Stimulated activated CD4-positive, alpha-beta T cell treated with anti-CD3 and anti-CD28 coated beads, Interleukin-4, amount 100 ng/mL, for 24 hours (primary cell): ENCODE measurements around the gene SCYL2.

ENCODE experiments used
- DNase-seq: peaks from one replicate; pipeline ENCODE4 v3.0.0-alpha.2; 2020

Gene SCYL2

DNA sequence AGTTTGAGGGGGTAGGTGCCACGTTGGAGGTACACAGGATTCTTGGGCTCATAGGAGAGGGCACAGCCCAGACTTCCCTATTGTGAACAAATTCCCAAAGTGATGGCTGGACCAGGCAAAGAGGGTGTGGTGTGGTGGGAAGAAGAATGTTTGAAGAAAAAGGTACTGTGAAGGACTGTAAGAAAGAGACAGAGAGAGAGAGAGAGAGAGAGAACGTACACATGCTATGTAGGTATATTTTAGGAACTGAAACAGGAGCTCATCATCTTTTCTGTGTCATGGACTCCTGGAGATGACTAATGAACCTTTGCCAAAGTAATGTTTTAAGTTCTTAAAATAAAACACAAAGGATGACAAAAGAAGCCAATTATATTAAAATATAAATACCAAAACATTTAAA is 114.4 kb downstream of the SCYL2 start:
- DNase-seq = no peak

DNA sequence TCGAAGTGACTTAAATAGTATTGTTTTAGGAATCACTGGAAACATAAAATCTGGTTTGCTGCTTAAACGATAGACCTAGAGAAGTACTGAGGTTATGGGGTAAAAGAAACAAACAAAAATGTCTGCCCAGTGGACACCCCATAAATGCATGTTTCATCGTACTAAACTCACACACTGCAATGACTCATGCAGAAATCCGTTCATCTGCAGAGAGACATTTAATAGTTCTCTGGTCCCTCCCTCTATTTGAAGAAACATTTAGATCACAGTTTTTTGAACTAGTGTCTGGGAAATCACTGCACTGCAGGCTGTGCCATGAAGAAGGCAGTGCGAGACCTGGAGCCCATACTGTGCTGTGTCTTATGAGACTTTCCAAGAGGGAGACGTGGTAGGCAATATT is 115.4 kb downstream of the SCYL2 start:
- DNase-seq = no peak

DNA sequence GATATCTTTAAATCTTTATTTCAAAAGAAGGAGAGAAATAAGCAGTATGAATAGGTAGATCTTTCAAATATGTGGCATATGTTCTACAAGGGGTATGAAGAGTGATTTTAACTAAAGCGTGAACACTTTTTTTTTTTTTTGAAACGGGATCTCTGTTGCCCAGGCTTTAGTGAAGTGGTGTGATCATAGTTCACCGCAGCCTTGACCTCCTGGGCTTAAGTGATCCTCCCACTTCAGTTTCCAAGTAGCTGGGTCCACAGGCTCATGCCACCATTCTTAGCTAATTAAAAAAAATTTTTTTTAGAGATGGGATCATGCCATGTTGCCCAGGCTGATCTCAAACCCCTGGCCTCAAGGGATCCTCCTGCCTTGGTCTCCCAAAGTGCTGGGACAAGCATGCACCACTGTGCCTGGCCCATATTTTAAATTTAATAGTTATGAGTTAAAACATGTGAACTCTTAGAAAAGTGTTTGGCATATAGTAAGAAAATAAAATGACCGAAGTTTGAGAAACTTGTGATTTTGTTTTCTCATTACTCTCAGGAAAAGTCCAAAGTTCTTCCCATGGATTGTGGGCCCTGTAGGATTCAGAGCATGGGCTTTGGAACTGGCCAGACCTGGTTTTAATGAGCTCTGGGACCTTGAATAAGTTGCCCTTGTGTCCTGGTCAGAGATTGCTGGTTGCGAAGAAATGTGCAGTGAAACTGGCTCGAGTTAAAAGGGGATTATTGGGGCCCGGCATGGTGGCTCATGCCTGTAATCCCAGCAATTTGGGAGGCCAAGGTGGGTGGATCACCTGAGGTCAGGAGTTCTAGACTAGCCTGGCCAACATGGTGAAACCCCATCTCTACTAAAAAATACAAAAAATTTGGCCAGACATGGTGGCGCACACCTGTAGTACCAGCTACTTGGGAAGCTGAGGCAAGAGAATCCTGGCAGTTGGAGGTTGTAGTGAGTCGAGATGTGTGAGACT is 116.9 kb downstream of the SCYL2 start:
- DNase-seq = no peak

DNA sequence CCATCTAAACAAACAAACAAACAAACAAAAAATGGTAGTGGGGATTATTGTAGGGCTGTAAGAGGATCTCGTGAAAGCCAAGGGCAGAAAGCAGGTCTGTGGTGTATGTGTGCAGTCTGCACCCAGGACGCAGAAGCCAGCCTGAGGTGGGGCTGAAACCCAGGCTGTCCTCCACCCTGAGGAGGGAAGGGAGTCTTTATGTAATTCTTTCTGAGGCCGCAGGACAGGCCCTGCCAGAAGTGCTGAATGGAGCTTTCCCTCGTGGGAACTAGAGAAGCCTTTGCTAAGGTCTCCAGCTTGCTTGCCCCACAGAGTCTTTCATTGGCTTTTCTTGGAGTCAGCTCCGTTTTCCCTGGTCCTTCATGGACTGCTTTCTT is 117.6 kb downstream of the SCYL2 start:
- no peak for DNase-seq

DNA sequence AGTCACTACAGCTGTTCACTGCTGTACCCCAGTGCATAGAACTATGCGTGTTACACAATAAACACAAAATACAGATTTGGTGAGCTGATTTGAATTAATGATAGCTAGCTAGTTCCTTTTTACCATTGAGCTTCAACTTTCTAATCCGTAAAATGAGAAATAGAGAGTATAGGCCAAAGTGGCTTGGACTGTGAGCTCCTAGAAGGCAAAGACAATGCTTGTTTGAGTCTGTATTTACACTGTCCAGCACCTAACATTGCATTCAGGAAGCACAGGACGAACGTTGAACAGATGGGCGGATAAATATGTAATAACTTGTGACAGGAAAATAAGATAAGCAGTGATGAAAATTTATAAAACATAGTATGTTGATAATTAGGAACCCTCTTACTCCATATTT is 121.4 kb downstream of the SCYL2 start:
- no peak for DNase-seq
